ENCODE results near the gene MARCOL. TPM values are rescaled to one million over a fixed set of nuclear protein-coding genes. Genes with fewer than 3 reads are reported as not detected.

Gene MARCOL
- polyA plus RNA-seq, 1 donor from 2014 or later, result not detected

GRCh38 chr5:148255456-148255855, 17.1 kb downstream of the MARCOL start:
- no peaks in the 10 kb centered on the region for H3K9me2 ChIP-seq (ENCODE audit: insufficient read depth, low read length)
- H3K9ac ChIP-seq (ENCODE audit: low read length), result no peak overlapping the region
- no peaks in the 10 kb centered on the region for H3K36me3 ChIP-seq (ENCODE audit: insufficient read depth, low read length)
- no peaks in the 10 kb centered on the region for H3K79me2 ChIP-seq (replicated peaks; ENCODE audit: insufficient read depth, low read length)
- TF ChIP-seq POLR2AphosphoS5 (IDR thresholded peaks at IDR 0.05) (no peak), EP300 (conservative IDR thresholded peaks at IDR 0.05; ENCODE audit: poor library complexity, severe bottlenecking) (no peak), REST (IDR thresholded peaks at IDR 0.05; ENCODE audit: borderline replicate concordance) (no peak), MXI1 (conservative IDR thresholded peaks at IDR 0.05; ENCODE audit: poor library complexity, severe bottlenecking) (no peak), SMC3 (conservative IDR thresholded peaks at IDR 0.05; ENCODE audit: poor library complexity) (no peak), TAF1 (IDR thresholded peaks at IDR 0.05; ENCODE audit: low read depth) (no peak), RAD21 (conservative IDR thresholded peaks at IDR 0.05) (no peak), EZH2 (IDR thresholded peaks at IDR 0.05; ENCODE audit: borderline replicate concordance, insufficient read depth, low read length, poor library complexity, severe bottlenecking) (no peak), CTCF (IDR thresholded peaks at IDR 0.05; ENCODE audit: poor library complexity, severe bottlenecking) (no peak)
- no peak overlapping the region for H3K27ac ChIP-seq (ENCODE audit: low read length)
- H4K20me1 ChIP-seq (ENCODE audit: insufficient read depth), result no peaks in the 10 kb centered on the region
- no peaks in the 10 kb centered on the region for H3F3A ChIP-seq (ENCODE audit: insufficient read depth, low read length, poor library complexity, severe bottlenecking)
- no peaks in the 10 kb centered on the region for H3K27me3 ChIP-seq (ENCODE audit: insufficient read depth, low read depth, low read length)
- H3K4me2 ChIP-seq (ENCODE audit: low read length), result no peak overlapping the region
- H2AFZ ChIP-seq (ENCODE audit: low read depth, low read length), result no peak overlapping the region
- no peak overlapping the region for H3K4me3 ChIP-seq (ENCODE audit: low read length)
- peaks cover 11% of the 10 kb centered on the region for H3K9me3 ChIP-seq (ENCODE audit: low read length)

- Histone ChIP-seq H3K9ac (ENCODE audit: low read length) (no peak overlapping the region), H2AFZ (ENCODE audit: low read depth, low read length) (no peak overlapping the region), H3K4me2 (ENCODE audit: low read length) (no peak overlapping the region), H3K27me3 (ENCODE audit: insufficient read depth, low read depth, low read length) (no peaks in the 10 kb centered on the region), H3K9me3 (ENCODE audit: low read length) (peaks cover 11% of the 10 kb centered on the region), H3K36me3 (ENCODE audit: insufficient read depth, low read length) (no peaks in the 10 kb centered on the region), H3K27ac (ENCODE audit: low read length) (no peak overlapping the region), H3F3A (ENCODE audit: insufficient read depth, low read length, poor library complexity, severe bottlenecking) (no peaks in the 10 kb centered on the region), H4K20me1 (ENCODE audit: insufficient read depth) (no peaks in the 10 kb centered on the region), H3K9me2 (ENCODE audit: insufficient read depth, low read length) (no peaks in the 10 kb centered on the region), H3K79me2 (replicated peaks; ENCODE audit: insufficient read depth, low read length) (no peaks in the 10 kb centered on the region), H3K4me3 (ENCODE audit: low read length) (no peak overlapping the region)
- TF ChIP-seq RAD21 (conservative IDR thresholded peaks at IDR 0.05), result no peak
- TF ChIP-seq POLR2AphosphoS5 (IDR thresholded peaks at IDR 0.05), result no peak
- TF ChIP-seq EP300 (conservative IDR thresholded peaks at IDR 0.05; ENCODE audit: poor library complexity, severe bottlenecking), result no peak
- no peak for TF ChIP-seq EZH2 (IDR thresholded peaks at IDR 0.05; ENCODE audit: borderline replicate concordance, insufficient read depth, low read length, poor library complexity, severe bottlenecking)
- TF ChIP-seq SMC3 (conservative IDR thresholded peaks at IDR 0.05; ENCODE audit: poor library complexity), result no peak
- TF ChIP-seq CTCF (IDR thresholded peaks at IDR 0.05; ENCODE audit: poor library complexity, severe bottlenecking), result no peak
- TF ChIP-seq TAF1 (IDR thresholded peaks at IDR 0.05; ENCODE audit: low read depth), result no peak
- no peak for TF ChIP-seq REST (IDR thresholded peaks at IDR 0.05; ENCODE audit: borderline replicate concordance)
Measured at GRCh38 chr5:148259288-148259687, 21.0 kb downstream of the MARCOL start.
